PC-3 (cell line): Measurements from ENCODE around the gene SYNE1. TPM values are rescaled to one million over a fixed set of nuclear protein-coding genes. Genes with fewer than 3 reads are reported as not detected.
A peak's percentile ranks its signal among the peaks of the same experiment; 100 is the strongest.

ENCODE experiments used
- ATAC-seq: fragments of 200-7000 bp; cut with Tn5 transposase; 2 replicates; pipeline ENCODE4 v1.9.1; 2020; ENCODE audit warnings: mild to moderate bottlenecking, moderate library complexity
- BruUV-seq: library from RNA; stranded (reverse); fragments of 400-500 nt; replicated peaks from 2 replicates; lab custom pipeline; 2021; lab: Mats Ljungman, UMichigan
- CTCF ChIA-PET: fragments of 300-600 bp; sonication (Branson Sonifier 250); formaldehyde crosslinking; loops from one replicate; lab custom pipeline; 2022; ENCODE audit warnings: antibody characterized with exemption; lab: Charles Lee
- POLR2A ChIA-PET: fragments of 300-600 bp; sonication (Branson Sonifier 250); formaldehyde crosslinking; loops from one replicate; lab custom pipeline; 2022; ENCODE audit warnings: antibody characterized with exemption; ENCODE audit not compliant: unreplicated experiment; lab: Charles Lee
- DNase-seq: peaks from one replicate; pipeline ENCODE4 v3.0.0-alpha.2; 2015
- H2AFZ ChIP-seq: fragments of 300-600 bp; sonication (generic); 2 replicates; pipeline ENCODE4 v1.6.0; 2016; ENCODE audit warnings: antibody characterized with exemption, low read length
- H3F3A ChIP-seq: fragments of 300-600 bp; sonication (generic); one replicate; pipeline ENCODE4 v1.6.0; 2017; ENCODE audit warnings: antibody characterized with exemption, low read length, control low read depth, mild to moderate bottlenecking; ENCODE audit not compliant: unreplicated experiment
- H3K27ac ChIP-seq: fragments of 300-600 bp; sonication (generic); 2 replicates; pipeline ENCODE4 v1.5.1; 2016; ENCODE audit warnings: mild to moderate bottlenecking, low read length
- H3K27me3 ChIP-seq: fragments of 300-600 bp; sonication (generic); 2 replicates; pipeline ENCODE4 v1.6.1; 2016; ENCODE audit warnings: low read length, mixed read lengths
- H3K36me3 ChIP-seq: fragments of 300-600 bp; sonication (generic); 2 replicates; pipeline ENCODE4 v1.6.1; 2016; ENCODE audit warnings: low read depth, mixed run types, low read length, mixed read lengths
- H3K4me1 ChIP-seq: fragments of 300-600 bp; sonication (generic); 2 replicates; pipeline ENCODE4 v1.5.1; 2016; ENCODE audit warnings: low read length; ENCODE audit not compliant: insufficient read depth
- H3K4me2 ChIP-seq: fragments of 300-600 bp; sonication (generic); 2 replicates; pipeline ENCODE4 v1.6.0; 2016; ENCODE audit warnings: low read length
- H3K4me3 ChIP-seq: fragments of 300-600 bp; sonication (generic); 2 replicates; pipeline ENCODE4 v1.5.1; 2016; ENCODE audit warnings: mild to moderate bottlenecking, low read length, mixed read lengths
- H3K79me2 ChIP-seq: fragments of 300-600 bp; sonication (generic); 2 replicates; pipeline ENCODE4 v1.6.1; 2017; ENCODE audit warnings: low read length, mixed read lengths
- H3K9ac ChIP-seq: fragments of 300-600 bp; sonication (generic); 2 replicates; pipeline ENCODE4 v1.6.0; 2016; ENCODE audit warnings: mild to moderate bottlenecking, low read length
- H3K9me2 ChIP-seq: fragments of 300-600 bp; sonication (generic); replicated peaks from 2 replicates; pipeline ENCODE4 v1.6.1; 2016; ENCODE audit warnings: mixed run types, low read length, mixed read lengths
- H3K9me3 ChIP-seq: fragments of 300-600 bp; sonication (generic); 2 replicates; pipeline ENCODE4 v1.6.1; 2016; ENCODE audit warnings: low read length, mixed read lengths
- H4K20me1 ChIP-seq: fragments of 300-600 bp; sonication (generic); 2 replicates; pipeline ENCODE4 v1.6.1; 2016; ENCODE audit warnings: low read length, mixed read lengths
- EZH2 ChIP-seq: fragments of 300-600 bp; sonication (generic); IDR thresholded peaks from one replicate; pipeline ENCODE4 v1.6.1; 2017; ENCODE audit warnings: antibody characterized with exemption, mild to moderate bottlenecking, low read length; ENCODE audit not compliant: unreplicated experiment
- EZH2phosphoT487 ChIP-seq: fragments of 300-600 bp; sonication (generic); IDR thresholded peaks from 2 replicates; pipeline ENCODE4 v1.6.1; 2018; ENCODE audit warnings: mild to moderate bottlenecking, antibody characterized with exemption, low read length, borderline replicate concordance
- intact Hi-C: fragments of 100-400 bp; cut with micrococcal nuclease; formaldehyde crosslinking; loops from 2 replicates; pipeline ENCODE4 v1.9.0; 2023
- total RNA-seq: library from RNA; depleted of rRNA; stranded (reverse); fragments of >200 nt; gene quantifications from 2 replicates; pipeline ENCODE4 v1.2.3, GENCODE V29; 2014
- TF ChIP-seq, protein P1 (sequence below): fragments of 300-600 bp; sonication (generic); conservative IDR thresholded peaks from 2 replicates; pipeline ENCODE4 v1.5.1; 2017; ENCODE audit warnings: antibody characterized with exemption, low read depth, mild to moderate bottlenecking, low read length

SYNE1 gene
- total RNA-seq, 1 experiment from 2014 or later, result 16.7 TPM

DNA sequence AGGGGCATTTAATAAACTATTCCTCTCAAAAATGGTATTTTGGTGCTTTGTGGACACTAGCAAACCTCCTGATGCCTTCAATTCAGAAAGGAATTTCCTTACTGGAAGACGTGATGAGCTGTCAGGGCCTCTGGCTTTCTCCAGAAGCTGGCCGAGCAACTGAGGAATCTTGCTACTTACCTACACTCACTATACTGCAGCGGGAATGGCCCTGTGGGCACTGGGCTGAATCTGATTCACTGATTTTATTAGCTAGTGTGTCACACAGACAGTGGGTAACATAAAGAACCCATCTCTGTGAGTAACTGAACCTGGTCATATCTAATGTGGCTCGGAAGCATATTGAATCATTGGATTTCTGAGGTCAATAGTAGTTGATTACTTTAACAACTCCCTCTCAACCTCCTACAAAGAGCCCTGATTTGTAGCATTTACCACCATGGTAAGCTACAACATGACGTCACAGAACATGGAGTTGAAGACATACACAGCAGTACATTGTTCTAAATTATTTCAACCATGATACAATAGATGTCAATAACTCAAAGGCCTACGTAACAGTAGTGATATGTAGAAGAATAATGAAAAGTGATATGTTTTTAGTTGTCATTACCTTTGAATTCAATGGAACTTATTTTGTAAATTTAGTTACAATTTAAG is 232.1 kb downstream of the SYNE1 start:
- intact Hi-C loops, result no loop called here
- no peak overlapping the region for H3K4me3 ChIP-seq
- H3K27ac ChIP-seq, result peak overlapping the region; percentile 34
- H3K4me1 ChIP-seq, result peaks cover 39% of the 10 kb centered on the region
- peak; percentile 76 for ATAC-seq
- no peaks in the 10 kb centered on the region for H3K79me2 ChIP-seq
- H3K9me3 ChIP-seq, result no peaks in the 10 kb centered on the region
- H3K4me2 ChIP-seq, result peak overlapping the region; percentile 24; the same call in 1 of the 2 replicates
- no peaks in the 10 kb centered on the region for H3K9me2 ChIP-seq
- no peaks in the 10 kb centered on the region for H3F3A ChIP-seq
- no peaks in the 10 kb centered on the region for H4K20me1 ChIP-seq
- no peak overlapping the region for H3K9ac ChIP-seq
- TF ChIP-seq EZH2phosphoT487 (no peak), EZH2 (no peak)
- TF ChIP-seq, protein P1, sequence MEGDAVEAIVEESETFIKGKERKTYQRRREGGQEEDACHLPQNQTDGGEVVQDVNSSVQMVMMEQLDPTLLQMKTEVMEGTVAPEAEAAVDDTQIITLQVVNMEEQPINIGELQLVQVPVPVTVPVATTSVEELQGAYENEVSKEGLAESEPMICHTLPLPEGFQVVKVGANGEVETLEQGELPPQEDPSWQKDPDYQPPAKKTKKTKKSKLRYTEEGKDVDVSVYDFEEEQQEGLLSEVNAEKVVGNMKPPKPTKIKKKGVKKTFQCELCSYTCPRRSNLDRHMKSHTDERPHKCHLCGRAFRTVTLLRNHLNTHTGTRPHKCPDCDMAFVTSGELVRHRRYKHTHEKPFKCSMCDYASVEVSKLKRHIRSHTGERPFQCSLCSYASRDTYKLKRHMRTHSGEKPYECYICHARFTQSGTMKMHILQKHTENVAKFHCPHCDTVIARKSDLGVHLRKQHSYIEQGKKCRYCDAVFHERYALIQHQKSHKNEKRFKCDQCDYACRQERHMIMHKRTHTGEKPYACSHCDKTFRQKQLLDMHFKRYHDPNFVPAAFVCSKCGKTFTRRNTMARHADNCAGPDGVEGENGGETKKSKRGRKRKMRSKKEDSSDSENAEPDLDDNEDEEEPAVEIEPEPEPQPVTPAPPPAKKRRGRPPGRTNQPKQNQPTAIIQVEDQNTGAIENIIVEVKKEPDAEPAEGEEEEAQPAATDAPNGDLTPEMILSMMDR, result no peak
- H2AFZ ChIP-seq, result peak overlapping the region; percentile 16; the same call in 1 of the 2 replicates
- POLR2A ChIA-PET, result no interaction called here
- H3K27me3 ChIP-seq, result no peaks in the 10 kb centered on the region
- DNase-seq, result peak; percentile 88
- H3K36me3 ChIP-seq, result no peaks in the 10 kb centered on the region
- BruUV-seq, result no TSS peak
- CTCF ChIA-PET, result no interaction called here

DNA sequence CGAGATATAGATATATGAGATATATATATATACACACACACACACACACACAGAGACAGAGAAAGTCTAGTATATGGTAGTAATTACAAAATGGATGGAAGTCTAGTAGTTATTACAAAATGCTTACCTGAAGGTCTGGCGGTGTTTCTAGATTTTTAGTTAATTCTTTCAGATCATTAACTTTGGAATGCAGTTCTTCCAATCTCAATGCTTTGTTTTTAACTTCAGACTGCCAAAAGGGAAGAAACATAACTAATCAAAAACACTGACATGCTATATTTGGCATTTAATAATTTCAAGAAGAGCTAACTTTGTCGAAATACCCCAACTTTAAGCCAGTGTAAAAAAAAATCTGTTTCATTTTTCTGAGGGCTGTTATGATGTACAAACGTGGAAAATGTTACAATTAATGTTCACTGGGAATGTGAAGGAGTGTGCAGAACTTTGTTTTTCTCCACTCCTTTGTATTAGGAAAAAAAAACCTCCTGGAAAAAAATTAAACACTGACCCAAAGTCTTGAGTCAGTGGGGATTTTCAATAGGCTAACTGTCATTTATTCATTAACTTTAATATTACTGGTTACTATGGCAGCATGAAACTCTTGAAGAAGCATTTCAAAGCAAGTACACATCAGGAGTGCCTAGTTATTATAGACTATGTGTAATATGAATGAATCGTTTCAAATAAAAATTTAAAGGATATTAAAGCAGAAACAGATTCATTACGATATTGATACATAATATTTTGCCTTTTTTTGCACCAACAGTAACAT is 232.9 kb downstream of the SYNE1 start:
- no peaks in the 10 kb centered on the region for H3F3A ChIP-seq
- peaks cover 35% of the 10 kb centered on the region for H3K4me1 ChIP-seq
- no peak overlapping the region for H3K9ac ChIP-seq
- TF ChIP-seq, protein P1, result no peak
- TF ChIP-seq EZH2 (no peak), EZH2phosphoT487 (no peak)
- peak overlapping the region; percentile 34 for H3K27ac ChIP-seq
- ChIA-PET CTCF (no interaction called here), POLR2A (no interaction called here)
- H4K20me1 ChIP-seq, result no peaks in the 10 kb centered on the region
- H3K9me2 ChIP-seq, result no peaks in the 10 kb centered on the region
- no peak overlapping the region for H3K4me3 ChIP-seq
- BruUV-seq, result no TSS peak
- ATAC-seq (no peak), DNase-seq (no peak)
- no peaks in the 10 kb centered on the region for H3K36me3 ChIP-seq
- H3K9me3 ChIP-seq, result no peaks in the 10 kb centered on the region
- H3K4me2 ChIP-seq, result peak overlapping the region; percentile 24; the same call in 1 of the 2 replicates
- no peaks in the 10 kb centered on the region for H3K27me3 ChIP-seq
- 0 out of 2 replicates have a peak overlapping the region, but pooled peaks have one; percentile 16 for H2AFZ ChIP-seq
- H3K79me2 ChIP-seq, result no peaks in the 10 kb centered on the region
- intact Hi-C loops, result no loop called here
